ENCODE results near the gene TNIK.

DNA sequence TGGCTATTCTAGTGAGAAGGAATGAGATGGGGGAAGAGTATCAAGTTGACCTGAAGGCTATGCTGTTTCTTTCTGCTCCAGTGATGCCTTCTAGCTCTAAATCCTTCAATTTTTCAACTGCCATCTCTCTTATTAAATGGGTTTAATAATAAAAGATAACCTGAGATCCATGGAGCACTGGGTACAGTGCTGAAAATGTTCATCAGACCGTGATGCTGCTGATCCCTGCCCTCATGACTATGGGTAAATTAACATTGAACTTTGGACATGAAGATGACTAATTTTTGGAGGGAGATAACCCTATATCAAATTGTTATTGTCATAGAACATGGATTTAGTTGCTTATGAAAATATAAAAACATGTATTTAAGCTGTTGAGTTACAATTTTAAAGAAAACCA lies 406.0 kb downstream of the TNIK start:
- TF ChIP-seq, protein P1, sequence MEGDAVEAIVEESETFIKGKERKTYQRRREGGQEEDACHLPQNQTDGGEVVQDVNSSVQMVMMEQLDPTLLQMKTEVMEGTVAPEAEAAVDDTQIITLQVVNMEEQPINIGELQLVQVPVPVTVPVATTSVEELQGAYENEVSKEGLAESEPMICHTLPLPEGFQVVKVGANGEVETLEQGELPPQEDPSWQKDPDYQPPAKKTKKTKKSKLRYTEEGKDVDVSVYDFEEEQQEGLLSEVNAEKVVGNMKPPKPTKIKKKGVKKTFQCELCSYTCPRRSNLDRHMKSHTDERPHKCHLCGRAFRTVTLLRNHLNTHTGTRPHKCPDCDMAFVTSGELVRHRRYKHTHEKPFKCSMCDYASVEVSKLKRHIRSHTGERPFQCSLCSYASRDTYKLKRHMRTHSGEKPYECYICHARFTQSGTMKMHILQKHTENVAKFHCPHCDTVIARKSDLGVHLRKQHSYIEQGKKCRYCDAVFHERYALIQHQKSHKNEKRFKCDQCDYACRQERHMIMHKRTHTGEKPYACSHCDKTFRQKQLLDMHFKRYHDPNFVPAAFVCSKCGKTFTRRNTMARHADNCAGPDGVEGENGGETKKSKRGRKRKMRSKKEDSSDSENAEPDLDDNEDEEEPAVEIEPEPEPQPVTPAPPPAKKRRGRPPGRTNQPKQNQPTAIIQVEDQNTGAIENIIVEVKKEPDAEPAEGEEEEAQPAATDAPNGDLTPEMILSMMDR (conservative IDR thresholded peaks at IDR 0.05; ENCODE audit: low read length): no peak
- no peak for TF ChIP-seq EZH2phosphoT487 (IDR thresholded peaks at IDR 0.05; ENCODE audit: borderline replicate concordance)

All from Loucy (cell line).